Measurements from ENCODE around the gene FSD1L. TPM values are rescaled to one million over a fixed set of nuclear protein-coding genes. Genes with fewer than 3 reads are reported as not detected.

Gene FSD1L
- total RNA-seq, 2 donors from 2014 or later = 0.66 to 6.0 TPM

DNA sequence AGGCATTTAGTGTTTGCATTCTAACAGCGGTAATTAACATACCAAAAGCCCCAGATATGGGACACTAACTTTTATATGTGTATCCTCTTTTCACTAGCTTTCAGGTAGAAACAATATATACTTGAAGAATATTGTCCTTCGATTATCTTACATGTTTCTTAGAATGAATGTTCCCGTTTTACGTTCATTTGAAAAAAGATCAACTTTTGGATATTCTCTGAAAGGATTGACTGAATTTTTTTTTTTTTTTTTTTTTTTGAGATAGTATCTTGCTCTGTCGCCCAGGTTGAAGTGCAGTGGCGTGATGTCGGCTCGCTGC is 32.2 kb upstream of the FSD1L start:
- Histone ChIP-seq H3K27me3 (no peaks in the 10 kb centered on the region), H3K27ac (no peak overlapping the region), H3K36me3 (replicated peaks in 1 of 2; ENCODE audit: insufficient read depth in 1 of 2, low read depth in 2 of 2) (no peaks in the 10 kb centered on the region), H3K4me3 (no peak overlapping the region), H3K9me3 (no peaks in the 10 kb centered on the region), H3K4me1 (peaks cover 4% of the 10 kb centered on the region)
- ATAC-seq (no peak), DNase-seq (no peak)
- 67 to 68% methylated on average over 8 of the region's 8 CpGs for WGBS, 2 donors
- no peak for TF ChIP-seq POLR2A (IDR thresholded peaks at IDR 0.05)
- TF ChIP-seq, protein P1, sequence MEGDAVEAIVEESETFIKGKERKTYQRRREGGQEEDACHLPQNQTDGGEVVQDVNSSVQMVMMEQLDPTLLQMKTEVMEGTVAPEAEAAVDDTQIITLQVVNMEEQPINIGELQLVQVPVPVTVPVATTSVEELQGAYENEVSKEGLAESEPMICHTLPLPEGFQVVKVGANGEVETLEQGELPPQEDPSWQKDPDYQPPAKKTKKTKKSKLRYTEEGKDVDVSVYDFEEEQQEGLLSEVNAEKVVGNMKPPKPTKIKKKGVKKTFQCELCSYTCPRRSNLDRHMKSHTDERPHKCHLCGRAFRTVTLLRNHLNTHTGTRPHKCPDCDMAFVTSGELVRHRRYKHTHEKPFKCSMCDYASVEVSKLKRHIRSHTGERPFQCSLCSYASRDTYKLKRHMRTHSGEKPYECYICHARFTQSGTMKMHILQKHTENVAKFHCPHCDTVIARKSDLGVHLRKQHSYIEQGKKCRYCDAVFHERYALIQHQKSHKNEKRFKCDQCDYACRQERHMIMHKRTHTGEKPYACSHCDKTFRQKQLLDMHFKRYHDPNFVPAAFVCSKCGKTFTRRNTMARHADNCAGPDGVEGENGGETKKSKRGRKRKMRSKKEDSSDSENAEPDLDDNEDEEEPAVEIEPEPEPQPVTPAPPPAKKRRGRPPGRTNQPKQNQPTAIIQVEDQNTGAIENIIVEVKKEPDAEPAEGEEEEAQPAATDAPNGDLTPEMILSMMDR (IDR thresholded peaks at IDR 0.05) = peak in 1 of 7 experiments; percentile 2
- intact Hi-C loops (cut with DNase I) = loop anchor here (10.0 kb wide), 2 partner anchors 171 to 551 kb away; partner anchors contain the start of gene SLC44A1

DNA sequence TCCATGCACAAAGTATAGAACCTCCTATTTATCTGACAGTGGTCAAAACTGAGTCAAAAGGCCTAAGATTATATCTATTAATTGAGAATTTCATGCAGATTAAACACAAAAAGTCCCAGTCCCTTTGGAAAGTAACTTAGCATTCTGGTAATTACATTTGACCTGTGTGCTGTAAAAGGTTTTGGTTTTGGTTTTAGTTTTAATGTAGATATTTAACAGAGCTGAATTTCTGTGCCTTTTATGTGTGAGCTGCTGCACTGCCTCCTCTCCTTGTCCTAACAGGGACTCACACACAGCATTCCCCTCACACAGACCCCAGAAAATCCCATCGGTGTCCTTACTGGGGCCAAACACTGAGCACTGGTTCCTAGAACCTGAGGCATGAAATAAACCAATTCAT is 31.0 kb upstream of the FSD1L start:
- WGBS, 2 donors = 69 to 94% methylated on average over 1 of the region's 1 CpG
- no peak for DNase-seq
- intact Hi-C loops (cut with DNase I) = loop anchor here (10.0 kb wide), 2 partner anchors 172 to 552 kb away; partner anchors contain the start of gene SLC44A1
- TF ChIP-seq, protein P1 (IDR thresholded peaks at IDR 0.05) = no peak
- no peak for TF ChIP-seq POLR2A (IDR thresholded peaks at IDR 0.05)
- Histone ChIP-seq H3K4me1 (peaks cover 4% of the 10 kb centered on the region), H3K27me3 (no peaks in the 10 kb centered on the region), H3K4me3 (no peak overlapping the region), H3K9me3 (no peaks in the 10 kb centered on the region), H3K27ac (no peak overlapping the region), H3K36me3 (replicated peaks in 1 of 2; ENCODE audit: insufficient read depth in 1 of 2, low read depth in 2 of 2) (no peaks in the 10 kb centered on the region)
- ATAC-seq = no peak

DNA sequence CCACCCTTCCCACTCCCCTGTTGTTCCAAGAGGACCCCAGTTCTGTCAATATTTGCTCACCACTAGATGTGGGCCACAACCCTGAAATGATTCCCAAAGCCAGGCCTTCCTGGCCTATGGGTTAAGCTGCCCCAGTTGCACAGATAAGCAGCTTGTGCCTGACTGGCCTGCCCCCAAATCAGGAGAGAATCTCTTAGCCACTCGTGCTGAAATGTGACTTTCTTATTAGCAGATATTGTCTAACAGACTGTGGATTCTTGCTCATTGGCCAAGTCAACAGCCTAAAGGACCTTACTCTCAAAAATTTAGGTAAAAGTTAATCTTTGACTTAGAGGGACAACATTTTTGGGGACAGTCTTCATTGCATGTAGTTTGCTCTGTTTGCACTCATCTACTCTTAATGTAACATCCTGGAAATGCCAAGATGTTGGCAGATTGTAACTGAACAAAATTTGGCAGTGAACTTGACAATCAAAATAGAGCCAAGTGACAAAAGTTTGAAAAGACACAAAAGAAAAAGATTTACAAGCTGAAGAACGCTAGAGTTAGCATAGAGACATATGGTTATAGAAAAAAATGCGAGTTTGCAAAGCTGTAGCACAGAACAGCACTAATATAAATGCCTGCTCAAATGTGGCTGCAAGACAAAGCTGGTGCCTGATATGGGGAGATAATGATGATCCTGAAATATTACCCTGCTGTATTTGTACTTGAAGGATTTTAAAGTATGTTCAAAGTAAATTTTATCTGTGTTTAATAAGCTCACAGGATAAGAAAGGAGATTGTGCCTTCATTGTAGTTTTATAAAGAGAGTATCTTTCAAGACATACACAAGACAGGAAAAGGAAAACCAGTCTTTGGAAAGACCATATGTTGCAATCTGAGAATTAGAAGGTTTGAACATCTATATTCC is 29.0 kb upstream of the FSD1L start:
- intact Hi-C loops (cut with DNase I) = loop anchor here (10.0 kb wide), 2 partner anchors 174 to 554 kb away; partner anchors contain the start of gene SLC44A1
- ATAC-seq = no peak
- Histone ChIP-seq H3K9me3 (no peaks in the 10 kb centered on the region), H3K4me3 (no peak overlapping the region), H3K27ac (no peak overlapping the region), H3K27me3 (no peaks in the 10 kb centered on the region), H3K36me3 (replicated peaks in 1 of 2; ENCODE audit: insufficient read depth in 1 of 2, low read depth in 2 of 2) (no peaks in the 10 kb centered on the region), H3K4me1 (peaks cover 4% of the 10 kb centered on the region)
- TF ChIP-seq POLR2A (IDR thresholded peaks at IDR 0.05) = no peak
- TF ChIP-seq, protein P1 (IDR thresholded peaks at IDR 0.05) = no peak
- DNase-seq = no peak
- WGBS, 2 donors = 66% methylated on average over 3 of the region's 3 CpGs

DNA sequence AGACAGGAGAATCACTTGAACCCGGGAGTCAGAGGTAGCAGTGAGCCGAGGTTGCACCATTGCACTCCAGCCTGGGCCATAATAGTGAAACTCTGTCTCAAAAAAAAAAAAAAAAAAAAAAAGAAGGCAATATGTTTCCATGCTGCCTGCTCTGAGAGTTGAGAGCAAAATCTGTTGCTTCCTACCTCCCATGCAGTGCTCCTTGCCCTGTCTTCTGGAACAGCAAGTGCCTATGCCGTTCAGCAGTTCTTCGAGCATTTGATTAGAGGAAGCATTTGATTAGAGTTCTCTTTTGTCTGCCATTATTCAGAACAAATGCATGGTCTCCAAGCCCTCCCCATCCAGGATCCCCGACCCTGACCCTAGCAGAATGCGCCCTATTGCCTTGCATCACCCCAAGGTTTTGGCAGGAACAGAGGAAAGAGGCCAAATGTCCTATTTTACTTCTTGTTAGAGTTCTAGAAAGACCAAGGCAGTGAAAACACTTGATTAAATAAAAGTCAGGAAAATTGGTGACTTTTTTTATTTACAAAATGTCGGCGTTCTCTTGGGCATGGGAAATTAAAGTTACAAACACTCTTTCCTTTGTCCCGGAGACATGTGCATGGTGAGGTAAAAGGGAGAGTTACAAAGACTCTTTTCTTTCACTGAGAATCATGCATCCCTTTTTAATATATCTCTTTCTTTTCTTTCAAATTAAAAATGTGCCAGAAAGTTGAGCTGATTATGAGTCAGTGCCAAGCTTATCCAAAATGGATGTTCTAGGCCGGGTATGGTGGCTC is 27.8 kb upstream of the FSD1L start:
- Histone ChIP-seq H3K4me1 (peaks cover 4% of the 10 kb centered on the region), H3K4me3 (no peak overlapping the region), H3K27ac (no peak overlapping the region), H3K9me3 (no peaks in the 10 kb centered on the region), H3K36me3 (replicated peaks in 1 of 2; ENCODE audit: insufficient read depth in 1 of 2, low read depth in 2 of 2) (no peaks in the 10 kb centered on the region), H3K27me3 (no peaks in the 10 kb centered on the region)
- intact Hi-C loops (cut with DNase I) = loop anchor here (10.0 kb wide), 2 partner anchors 175 to 555 kb away; partner anchors contain the start of gene SLC44A1
- WGBS, 2 donors = 86 to 88% methylated on average over 10 of the region's 10 CpGs
- TF ChIP-seq POLR2A (IDR thresholded peaks at IDR 0.05) = no peak
- TF ChIP-seq, protein P1 (IDR thresholded peaks at IDR 0.05) = no peak
- no peak for ATAC-seq
- DNase-seq = no peak
